ENCODE results near the gene CBFA2T3.

- TF ChIP-seq EP300 (IDR thresholded peaks at IDR 0.05) (no peak), CTCF (IDR thresholded peaks at IDR 0.05) (no peak)
These were observed 97.3 kb downstream of the CBFA2T3 start for GRCh38 chr16:88879788-88880055.

Measured in tibial nerve (tissue), 4 donors.